ENCODE results near the gene DGKG.

The DGKG gene

DNA sequence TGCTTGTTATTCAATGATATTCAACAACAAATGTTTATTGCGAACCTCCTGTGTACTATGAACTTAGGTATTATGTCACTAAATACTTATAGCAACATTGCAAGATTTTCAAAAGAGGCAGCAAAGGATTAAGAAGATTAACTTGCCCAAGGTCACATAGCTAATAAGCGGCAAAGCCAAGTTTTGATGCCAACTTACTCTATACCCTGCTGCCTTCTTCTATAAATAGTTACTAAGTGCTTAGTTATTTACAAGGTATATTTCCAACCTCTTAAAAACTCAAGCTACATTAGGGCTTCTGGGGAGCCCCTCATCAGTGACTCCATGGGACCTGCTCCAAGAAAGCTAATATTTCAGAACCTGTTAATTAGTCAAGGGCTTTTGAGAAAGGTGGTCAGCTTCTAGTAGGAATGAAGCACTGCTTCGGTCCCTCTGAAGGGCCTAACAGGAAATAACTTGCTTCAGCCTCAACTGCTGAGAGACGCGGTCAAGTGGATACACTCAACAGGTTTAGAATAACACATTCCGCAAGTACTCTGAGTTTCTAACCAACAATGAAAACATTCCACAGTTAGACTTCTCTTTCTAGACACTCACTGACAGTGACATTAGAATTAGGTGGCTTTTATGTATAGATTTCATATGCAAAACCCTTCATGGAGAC, 125.5 kb downstream of the DGKG start:
- no peak for FAIRE-seq

DNA sequence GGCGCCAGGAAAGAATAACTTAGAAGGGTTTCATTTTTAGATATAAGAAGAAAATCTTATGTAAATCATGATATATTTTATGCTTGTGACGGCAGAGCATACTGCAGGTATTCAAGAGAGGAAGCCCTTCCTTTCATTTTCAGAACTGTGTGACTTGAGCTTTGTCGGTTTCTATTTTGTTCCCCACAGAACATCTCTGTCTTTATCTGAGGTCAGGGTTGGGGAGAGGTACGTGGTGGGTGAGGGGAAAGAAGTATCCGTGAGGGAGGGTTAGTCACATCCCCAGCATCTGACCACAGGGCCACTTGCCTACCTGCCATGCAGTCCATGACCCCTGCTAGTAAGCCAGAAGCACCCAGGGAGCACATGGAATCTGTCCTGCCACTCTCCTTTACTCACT, 126.5 kb downstream of the DGKG start:
- FAIRE-seq = no peak

DNA sequence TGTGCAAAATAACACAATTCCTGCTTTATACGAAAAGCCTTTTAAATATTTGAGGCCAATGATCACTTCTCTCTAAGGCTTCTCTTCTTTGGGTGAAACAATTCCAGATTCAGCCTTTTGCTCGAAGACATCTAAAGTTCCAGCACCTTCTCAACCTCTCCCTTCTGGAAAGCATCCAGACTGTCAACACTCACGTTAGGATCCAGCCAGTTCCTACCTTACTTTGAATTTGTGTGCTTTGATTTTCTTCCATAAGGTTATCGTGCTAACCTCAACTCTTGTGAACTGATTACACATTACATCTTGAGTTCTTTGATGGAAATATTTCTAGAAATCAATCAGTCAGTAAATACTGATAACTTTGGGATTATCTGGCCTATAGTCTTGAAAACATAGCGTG, 127.9 kb downstream of the DGKG start:
- no peak for FAIRE-seq

DNA sequence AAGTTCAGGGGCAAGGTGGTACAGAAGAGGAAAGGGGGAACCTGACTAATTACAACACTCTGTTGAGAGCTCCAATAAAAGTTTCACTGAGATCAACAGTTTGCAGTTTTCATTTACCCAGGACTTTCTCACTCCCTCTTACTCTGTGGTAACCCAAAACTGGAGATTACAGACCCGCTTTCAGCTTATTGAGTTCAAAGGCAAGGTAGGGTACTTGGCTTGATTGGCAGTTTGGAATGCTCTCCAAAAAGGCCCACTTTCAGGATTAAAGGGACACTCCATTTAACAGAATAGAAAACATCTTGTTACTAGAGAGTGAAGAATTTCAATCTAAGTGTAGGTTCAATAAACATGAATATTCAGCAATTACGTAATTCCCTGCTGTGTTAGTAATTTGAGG, 135.6 kb downstream of the DGKG start:
- no peak for FAIRE-seq

DNA sequence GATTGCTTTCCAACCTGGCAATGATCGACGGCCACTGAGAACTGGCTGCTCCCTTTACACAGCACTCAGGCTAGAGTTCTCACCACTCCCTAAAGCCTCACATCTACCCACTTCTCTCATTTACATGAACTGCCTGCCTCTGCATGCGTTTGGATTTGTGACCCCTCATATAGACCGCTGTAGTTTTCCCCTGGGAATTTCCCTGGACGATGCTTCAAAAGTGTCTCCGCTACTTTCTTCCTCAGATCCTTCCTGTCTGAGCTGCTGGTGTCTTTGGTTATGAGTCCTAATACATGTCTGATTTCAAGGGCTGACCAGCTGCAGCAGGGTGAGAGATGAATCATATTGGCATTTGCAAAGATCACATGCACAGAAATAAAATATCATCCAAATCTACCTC, 136.4 kb downstream of the DGKG start:
- FAIRE-seq = no peak

DNA sequence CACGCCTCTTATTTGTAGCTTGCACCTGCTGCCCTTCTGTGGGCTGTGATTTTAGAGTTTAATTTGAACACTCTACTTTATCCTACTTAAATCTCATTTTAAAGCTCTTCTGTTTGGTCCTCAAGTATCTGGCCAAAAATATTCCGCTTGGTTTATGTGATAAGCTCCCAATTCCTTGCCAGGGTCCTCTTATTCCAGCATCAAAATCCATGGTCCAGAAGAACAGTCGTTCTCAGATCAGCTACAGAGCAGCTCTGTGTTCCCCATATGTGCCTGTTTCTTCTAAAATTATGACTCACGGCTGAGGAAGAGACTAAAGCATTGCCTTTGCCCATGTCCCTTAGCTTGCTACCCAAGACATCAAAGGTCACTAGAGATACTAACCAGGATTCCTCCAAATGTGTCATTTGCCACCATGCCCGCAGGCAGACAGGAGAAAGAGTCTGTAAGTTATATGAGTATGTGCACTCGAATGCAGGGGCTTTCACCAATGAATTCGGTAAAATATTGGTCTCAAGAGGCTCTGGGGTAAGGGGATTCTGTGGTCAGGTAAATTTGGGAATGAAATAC, 137.9 kb downstream of the DGKG start:
- no peak for FAIRE-seq

GRCh38 chr3:186223476-186223875, 138.6 kb downstream of the DGKG start:
- no peak for FAIRE-seq

DNA sequence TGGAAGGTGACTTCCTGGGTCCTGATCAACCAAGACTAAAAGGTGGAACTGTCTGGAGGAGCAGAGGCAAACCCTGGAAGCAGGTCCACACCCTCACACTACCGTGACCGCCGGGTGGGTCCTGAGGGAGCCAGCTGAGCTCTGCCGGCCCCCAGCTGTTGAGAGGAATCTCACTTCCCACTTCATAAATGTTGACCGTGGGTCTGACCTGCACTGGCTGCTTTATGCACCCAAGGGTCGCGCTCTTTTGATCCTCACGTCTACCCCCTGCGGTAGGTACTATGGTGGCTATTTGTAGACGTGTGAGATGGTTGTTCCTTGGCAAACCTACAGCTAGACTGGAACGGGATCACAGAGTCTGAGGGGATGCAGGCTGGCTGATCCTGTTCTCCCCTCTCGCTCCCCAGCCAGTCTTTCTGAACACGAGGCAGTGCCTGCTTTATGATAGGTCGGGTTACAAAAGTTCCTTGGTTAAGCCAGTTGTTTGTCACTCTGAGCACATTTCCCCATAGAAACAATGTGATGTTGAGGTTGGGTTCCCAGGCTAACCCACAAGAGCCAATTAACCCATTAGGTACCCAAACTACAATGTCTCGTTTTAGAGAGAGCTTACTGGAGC, 140.2 kb downstream of the DGKG start:
- no peak for FAIRE-seq

- FAIRE-seq = no peak
These were observed 141.0 kb downstream of the DGKG start for GRCh38 chr3:186220911-186221645.

DNA sequence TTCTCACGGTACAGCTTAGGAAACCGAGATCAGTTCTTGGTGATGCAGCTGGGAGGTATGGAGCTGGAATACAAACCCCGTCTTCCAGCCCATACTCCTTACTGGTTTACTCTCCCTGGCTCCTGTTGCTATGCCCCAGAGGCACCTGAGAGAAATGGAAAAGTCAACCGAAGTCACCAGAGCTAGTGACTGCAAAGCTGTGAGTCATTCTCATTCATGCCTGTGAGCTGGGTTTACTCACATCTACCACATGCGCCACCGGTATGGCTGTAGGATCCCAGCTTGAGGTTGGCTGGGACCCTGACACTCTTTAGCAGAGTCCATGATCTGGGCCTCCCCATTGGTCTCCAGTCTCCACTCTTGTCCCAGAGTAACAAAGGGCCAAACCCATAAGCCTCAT, 141.7 kb downstream of the DGKG start:
- no peak for FAIRE-seq

DNA sequence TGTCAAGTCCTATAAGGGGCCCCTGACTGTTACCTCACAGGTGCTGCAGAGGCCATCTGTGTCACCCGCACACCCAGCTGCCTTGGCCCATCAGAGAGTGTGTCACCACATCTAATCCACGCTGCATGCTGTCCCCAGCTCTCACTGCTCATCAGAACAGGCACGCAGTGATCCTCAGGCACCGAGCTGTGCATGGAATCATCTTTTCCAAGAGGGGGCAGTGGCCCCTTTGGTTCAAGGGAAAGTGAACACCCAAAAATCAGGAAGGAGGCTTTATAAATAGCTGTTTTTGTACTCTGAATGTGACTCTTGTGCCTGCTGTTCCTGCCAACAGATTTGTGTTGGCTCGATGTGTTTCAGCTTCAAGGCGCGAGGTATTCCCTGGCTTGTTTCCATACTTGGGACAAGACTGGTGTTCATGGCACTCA, 142.8 kb downstream of the DGKG start:
- FAIRE-seq = no peak

- no peak for FAIRE-seq
These were observed 143.6 kb downstream of the DGKG start for GRCh38 chr3:186218421-186218820.

DNA sequence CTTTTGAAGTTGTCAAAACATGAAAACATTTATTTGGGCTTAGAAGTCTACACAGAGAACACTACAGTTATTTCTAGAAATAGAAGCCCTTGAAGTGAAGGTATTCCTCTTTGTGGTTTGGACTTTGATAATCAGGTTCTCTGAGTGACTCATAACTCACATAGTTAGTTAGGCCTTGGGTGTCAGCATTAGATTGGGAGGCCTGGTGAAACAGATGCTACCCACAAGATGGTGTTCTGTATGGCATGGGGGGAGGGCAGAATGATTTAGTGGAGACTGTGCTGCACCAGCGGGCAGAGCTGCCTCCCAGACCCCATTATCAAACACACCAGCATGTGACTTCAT, 144.2 kb downstream of the DGKG start:
- no peak for FAIRE-seq

GRCh38 chr3:186216900-186217819, 144.9 kb downstream of the DGKG start:
- FAIRE-seq = peak; percentile 9

GRCh38 chr3:186214670-186215069, 147.4 kb downstream of the DGKG start:
- FAIRE-seq = no peak

- no peak for FAIRE-seq
These were observed 148.1 kb downstream of the DGKG start for GRCh38 chr3:186213946-186214345.

DNA sequence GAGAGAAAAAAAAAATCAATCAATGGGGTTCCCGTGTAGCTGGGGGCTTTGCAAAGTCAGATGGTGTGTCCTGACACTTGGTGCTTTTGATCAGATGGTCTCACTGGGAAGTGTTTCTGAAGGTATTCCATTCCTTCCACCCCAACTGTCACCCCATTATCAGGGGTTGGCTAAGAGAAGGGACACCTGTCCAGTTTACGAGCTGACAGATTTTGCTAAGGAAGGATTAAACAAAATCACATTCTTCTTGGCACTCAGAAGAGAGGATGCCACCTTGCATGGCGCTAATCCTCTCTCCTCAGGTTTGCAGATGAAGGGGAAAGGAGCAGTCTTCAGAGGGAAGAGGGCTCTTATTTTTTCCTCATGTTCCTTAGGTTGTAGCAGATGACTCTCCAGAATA, 149.4 kb downstream of the DGKG start:
- FAIRE-seq = no peak

DNA sequence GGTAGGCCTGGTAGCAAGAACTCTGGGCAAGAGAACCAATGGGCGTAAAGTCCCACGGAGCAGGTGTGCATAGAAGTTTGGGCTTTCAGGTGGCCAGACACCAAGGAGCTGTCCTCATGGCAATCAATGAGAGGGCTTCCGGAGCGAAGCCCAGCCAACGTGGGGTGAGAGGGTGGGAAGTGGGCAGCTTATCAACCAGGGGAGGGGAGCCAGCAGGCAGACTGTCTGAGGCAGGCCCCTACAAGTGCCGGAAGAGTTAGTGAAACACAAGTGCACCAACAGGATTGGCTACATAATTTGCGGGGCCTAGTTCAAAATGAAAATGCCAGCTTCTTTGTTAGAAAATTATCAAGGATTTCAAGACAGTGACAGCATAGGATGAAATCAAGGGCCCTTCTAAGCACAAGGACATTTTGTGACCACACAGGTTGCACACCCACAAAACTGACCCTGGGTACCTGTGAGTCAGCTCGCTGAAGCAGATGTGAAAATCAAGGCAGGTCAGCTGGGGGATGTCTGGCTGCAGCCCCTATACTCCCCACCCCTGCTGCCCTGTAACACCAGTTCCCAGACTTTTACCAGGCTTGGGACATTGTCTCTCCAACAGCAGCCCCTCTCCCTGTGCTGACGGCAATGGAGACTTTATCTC, 151.1 kb downstream of the DGKG start:
- FAIRE-seq = no peak

DNA sequence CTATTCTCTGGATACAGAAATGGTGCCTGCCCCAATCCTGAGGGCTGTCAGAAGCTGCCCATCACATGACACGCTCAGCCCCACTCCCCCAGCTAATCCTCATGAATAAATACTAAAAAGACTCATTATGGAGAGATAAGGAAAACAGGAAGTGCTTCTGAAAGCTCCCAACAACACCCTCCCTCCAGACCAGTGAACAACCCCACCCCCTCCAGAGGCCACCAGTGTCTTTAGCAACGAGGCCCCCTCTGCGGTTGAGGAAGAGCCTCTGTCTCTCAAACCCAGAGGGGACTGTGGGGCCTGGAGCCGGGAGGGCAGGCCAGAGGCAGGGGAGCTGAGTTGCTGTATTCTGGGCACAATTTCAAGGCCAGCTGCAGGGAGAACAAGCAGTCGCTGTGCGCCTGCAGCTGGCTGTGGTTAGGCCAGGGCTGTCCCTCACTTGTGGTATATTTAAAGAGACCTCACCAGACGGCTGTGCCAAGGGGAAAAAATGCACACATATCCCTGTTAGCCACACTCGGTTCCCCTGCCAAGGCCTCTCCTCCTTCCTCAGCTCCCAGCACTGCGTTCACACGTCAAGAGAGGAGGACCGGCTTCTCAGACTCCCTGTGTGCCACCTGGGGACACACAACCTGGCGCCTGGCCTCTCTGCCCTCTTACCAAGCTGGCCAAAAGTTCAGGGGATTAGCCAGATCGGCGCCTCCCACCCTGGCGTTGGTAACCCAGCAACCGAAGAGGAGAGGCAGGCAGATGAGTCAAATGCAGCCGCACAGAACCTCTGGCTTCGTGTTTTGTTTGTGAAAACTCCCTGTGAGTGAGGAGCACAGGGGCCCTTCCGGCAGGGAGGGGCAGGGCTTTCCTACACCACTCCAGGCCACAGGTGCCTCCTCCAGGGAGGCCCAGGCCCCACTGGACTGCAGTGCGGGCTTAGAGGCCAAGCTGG, 152.0 kb downstream of the DGKG start:
- peak; percentile 62 for FAIRE-seq

DNA sequence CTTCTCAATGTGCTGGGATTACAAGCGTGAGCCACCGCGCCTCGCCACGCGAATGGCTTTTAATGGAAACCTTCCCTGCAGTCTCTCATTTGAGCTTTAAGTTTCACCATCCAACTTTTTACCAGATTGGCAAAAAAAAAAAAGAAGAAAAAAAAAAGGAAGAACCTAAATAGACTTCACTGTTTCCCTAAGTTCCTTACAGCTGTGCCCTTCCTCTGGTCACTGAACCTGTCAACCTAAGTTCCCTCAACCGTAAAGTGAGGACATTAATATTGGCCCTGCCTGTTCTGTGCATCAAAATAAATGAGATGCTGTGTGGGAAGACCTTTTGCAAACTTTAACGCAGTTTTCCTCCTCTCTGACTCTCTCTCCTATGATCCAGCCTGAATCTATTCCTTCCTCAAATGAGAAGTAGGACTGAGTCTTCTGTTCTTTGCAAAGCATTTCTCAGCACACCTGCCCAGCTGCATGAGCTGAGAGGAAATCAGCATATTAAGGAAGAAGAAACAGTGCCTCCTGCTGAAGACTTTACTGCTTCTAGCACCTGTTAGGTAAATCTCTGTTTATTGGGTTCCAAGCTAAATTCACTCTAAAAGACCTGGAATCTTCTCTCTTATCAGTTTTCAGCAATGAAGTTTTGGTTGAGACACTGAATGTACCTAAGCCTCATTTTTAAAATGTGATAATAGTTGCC, 153.6 kb downstream of the DGKG start:
- no peak for FAIRE-seq

DNA sequence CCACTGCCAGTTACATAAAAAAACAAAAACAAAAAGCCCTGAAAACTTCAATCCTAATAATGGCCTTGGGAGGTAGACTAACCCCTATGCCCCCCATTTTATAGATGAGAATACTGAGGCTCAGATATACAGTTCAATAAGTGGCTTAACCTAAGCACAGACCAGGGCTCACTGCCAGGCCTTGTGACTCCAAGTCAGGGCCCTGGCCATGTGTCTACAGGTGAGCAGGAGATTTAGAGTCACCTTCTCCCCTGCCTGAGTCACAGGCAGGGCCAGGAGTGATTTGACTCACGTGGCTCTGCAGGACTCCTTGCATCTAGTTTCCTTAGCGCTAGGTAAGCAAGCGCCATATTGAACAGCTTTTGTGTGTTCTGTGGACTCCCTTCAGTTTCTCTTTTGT, 154.5 kb downstream of the DGKG start:
- FAIRE-seq = no peak

Measured in islet of Langerhans (tissue), 1 donor.